Nephron (organoid): Measurements from ENCODE around the gene GRAP2.

Experiments used
- H3K27ac Mint-ChIP-seq, 3 experiments: 2 replicates each; pipeline ENCODE4 v1.8.0; 2020; ENCODE audit warnings: mixed read lengths in 3 of 3, mild to moderate bottlenecking in 2 of 3, moderate library complexity in 1 of 3
- H3K27me3 Mint-ChIP-seq: 2 replicates; pipeline ENCODE4 v1.8.0; 2021; ENCODE audit warnings: low read depth, mild to moderate bottlenecking, moderate library complexity, mixed read lengths
- H3K36me3 Mint-ChIP-seq: 2 replicates; pipeline ENCODE4 v1.8.0; 2020; ENCODE audit warnings: low read depth, mixed read lengths
- H3K4me1 Mint-ChIP-seq: 2 replicates; pipeline ENCODE4 v1.8.0; 2020; ENCODE audit warnings: mixed read lengths
- H3K4me3 Mint-ChIP-seq, 3 experiments: 2 replicates each; pipeline ENCODE4 v1.8.0; 2020; ENCODE audit warnings: mild to moderate bottlenecking in 3 of 3, mixed read lengths in 3 of 3, moderate library complexity in 2 of 3
- H3K9me3 Mint-ChIP-seq: 2 replicates; pipeline ENCODE4 v1.8.0; 2020; ENCODE audit warnings: mixed read lengths
- CTCF ChIP-seq, 3 experiments: fragments of 200-600 bp; sonication (generic); IDR thresholded peaks; one replicate each; pipeline ENCODE4 v1.5.0; 2021; ENCODE audit warnings: antibody characterized with exemption in 3 of 3; ENCODE audit not compliant: unreplicated experiment in 3 of 3

The GRAP2 gene

DNA sequence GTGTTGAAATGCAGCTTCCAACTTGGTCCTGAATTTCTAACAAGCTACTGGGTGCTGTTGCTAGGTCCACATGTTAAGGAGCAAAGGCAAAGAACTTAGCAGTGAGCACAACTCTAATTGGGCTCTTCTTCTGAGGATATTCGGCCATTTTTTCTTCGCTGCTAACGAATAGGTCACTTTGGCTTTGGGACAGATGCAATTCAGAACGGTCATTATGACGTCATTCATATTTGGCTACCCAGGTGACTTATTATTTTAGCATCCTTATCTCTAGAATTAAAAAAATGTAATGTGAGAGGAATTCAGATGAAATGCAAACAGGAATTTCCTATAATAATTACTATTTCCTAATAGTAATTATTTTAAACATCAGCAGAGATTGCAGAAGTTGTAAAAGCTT lies 73.2 kb downstream of the GRAP2 start:
- H3K36me3 Mint-ChIP-seq, result no peaks in the 10 kb centered on the region
- no peak overlapping the region for H3K4me3 Mint-ChIP-seq
- H3K27ac Mint-ChIP-seq, result no peak overlapping the region
- no peaks in the 10 kb centered on the region for H3K4me1 Mint-ChIP-seq
- no peak for TF ChIP-seq CTCF (IDR thresholded peaks at IDR 0.05; ENCODE audit: unreplicated experiment in 3 of 3)
- peaks cover 51% of the 10 kb centered on the region for H3K27me3 Mint-ChIP-seq
- H3K9me3 Mint-ChIP-seq, result no peaks in the 10 kb centered on the region

DNA sequence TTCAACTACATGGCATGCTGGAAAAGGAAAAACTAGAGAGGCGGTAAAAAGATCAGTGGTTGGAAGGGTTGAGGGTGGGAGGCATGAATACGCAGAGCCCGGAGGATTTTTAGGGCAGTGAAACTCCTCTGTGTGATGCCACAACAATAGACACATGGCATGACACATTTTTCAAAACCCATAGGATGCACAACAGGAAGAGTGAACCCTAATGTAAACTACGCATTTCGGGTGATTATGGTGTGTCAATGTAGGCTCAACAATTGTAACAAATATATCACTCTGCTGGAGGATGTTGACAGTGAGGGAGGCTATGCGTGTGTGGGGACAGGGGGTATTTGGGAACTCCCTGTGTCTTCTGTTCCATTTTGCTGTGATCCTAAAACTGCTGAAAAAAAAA lies 78.2 kb downstream of the GRAP2 start:
- H3K27me3 Mint-ChIP-seq, result peaks cover 45% of the 10 kb centered on the region
- H3K36me3 Mint-ChIP-seq, result no peaks in the 10 kb centered on the region
- no peaks in the 10 kb centered on the region for H3K9me3 Mint-ChIP-seq
- no peaks in the 10 kb centered on the region for H3K4me1 Mint-ChIP-seq
- H3K4me3 Mint-ChIP-seq, result no peak overlapping the region
- H3K27ac Mint-ChIP-seq, result no peak overlapping the region
- no peak for TF ChIP-seq CTCF (IDR thresholded peaks at IDR 0.05; ENCODE audit: unreplicated experiment in 3 of 3)

GRCh38 chr22:39979458-39979857 lies 78.6 kb downstream of the GRAP2 start:
- Mint-ChIP-seq H3K4me1 (no peaks in the 10 kb centered on the region), H3K27ac (no peak overlapping the region)
- no peak for TF ChIP-seq CTCF (IDR thresholded peaks at IDR 0.05; ENCODE audit: unreplicated experiment in 3 of 3)

DNA sequence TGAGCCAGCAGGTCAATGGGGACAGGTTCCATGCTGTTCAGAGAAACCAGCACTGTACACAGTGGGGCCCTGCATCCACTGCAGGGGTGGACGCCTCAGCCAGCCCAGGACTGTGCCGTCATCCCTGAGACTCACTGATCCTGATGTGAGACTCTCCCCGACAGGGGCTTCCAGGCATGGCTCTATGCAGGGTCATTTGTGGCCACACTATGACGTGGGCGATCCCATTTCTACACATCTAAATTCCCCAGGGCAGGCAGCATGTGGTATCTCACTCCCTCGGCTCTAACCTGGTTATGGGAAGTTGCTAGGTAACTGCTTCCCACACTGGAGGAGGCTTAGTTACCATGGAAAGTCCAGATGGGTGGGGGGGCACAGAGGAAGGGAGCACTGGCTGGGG lies 79.7 kb downstream of the GRAP2 start:
- Mint-ChIP-seq H3K36me3 (no peaks in the 10 kb centered on the region), H3K27ac (no peak overlapping the region), H3K27me3 (peaks cover 42% of the 10 kb centered on the region), H3K9me3 (no peaks in the 10 kb centered on the region), H3K4me1 (no peaks in the 10 kb centered on the region), H3K4me3 (no peak overlapping the region)
- TF ChIP-seq CTCF (IDR thresholded peaks at IDR 0.05; ENCODE audit: unreplicated experiment in 3 of 3), result no peak

More at GRCh38 chr22:39979458-39979857, 78.6 kb downstream of the GRAP2 start:
- Mint-ChIP-seq H3K9me3 (no peaks in the 10 kb centered on the region), H3K36me3 (no peaks in the 10 kb centered on the region), H3K4me3 (no peak overlapping the region), H3K27me3 (peaks cover 45% of the 10 kb centered on the region)

GRCh38 chr22:39983346-39983745 lies 82.5 kb downstream of the GRAP2 start:
- Mint-ChIP-seq H3K27me3 (peaks cover 41% of the 10 kb centered on the region), H3K9me3 (no peaks in the 10 kb centered on the region), H3K36me3 (no peaks in the 10 kb centered on the region)

More at GRCh38 chr22:39983346-39983745, 82.5 kb downstream of the GRAP2 start:
- Mint-ChIP-seq H3K4me3 (no peak overlapping the region), H3K27ac (no peak overlapping the region), H3K4me1 (no peaks in the 10 kb centered on the region)
- TF ChIP-seq CTCF (IDR thresholded peaks at IDR 0.05; ENCODE audit: unreplicated experiment in 3 of 3), result no peak
